SW 1271 (cell line): ENCODE results near the gene SLC20A1.
"Not testable (repeated sequence)": the region's sequence is repeated elsewhere in the genome, so short reads cannot be mapped to it uniquely, and the experiment has no call there.

ENCODE experiments used
- DNase-seq, 2 experiments: peaks; one replicate each; lab custom pipeline; 2025; lab: John Stamatoyannopoulos, UW

The SLC20A1 gene

DNA sequence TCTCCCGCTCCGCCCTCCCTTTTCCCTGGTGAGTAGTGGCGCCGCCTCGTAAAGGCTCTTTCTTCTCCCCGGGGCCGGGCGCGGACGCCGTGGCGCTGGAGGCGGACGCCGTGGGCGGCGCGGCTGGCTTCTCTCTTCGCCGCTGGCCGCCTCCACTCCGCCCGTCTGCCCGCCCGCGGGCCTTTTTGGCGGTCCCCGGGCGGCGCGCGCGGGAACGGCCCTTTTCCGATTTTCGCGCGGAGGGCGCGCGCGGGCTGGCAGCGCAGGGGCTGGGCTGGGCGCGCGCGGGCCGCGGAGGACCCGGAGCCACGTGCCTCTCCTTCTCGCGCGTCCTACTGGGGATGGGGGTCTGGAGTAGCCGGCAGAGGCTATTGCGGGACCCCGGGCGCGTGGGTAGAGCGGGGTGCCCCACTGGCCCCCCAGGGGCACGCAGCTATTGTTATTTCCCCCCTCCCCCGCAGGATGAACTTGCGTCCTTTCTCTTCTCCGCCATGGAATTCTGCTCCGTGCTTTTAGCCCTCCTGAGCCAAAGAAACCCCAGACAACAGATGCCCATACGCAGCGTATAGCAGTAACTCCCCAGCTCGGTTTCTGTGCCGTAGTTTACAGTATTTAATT lies 472 bp downstream of the SLC20A1 start:
- peak in 1 of 2 experiments; percentile 66 for DNase-seq

DNA sequence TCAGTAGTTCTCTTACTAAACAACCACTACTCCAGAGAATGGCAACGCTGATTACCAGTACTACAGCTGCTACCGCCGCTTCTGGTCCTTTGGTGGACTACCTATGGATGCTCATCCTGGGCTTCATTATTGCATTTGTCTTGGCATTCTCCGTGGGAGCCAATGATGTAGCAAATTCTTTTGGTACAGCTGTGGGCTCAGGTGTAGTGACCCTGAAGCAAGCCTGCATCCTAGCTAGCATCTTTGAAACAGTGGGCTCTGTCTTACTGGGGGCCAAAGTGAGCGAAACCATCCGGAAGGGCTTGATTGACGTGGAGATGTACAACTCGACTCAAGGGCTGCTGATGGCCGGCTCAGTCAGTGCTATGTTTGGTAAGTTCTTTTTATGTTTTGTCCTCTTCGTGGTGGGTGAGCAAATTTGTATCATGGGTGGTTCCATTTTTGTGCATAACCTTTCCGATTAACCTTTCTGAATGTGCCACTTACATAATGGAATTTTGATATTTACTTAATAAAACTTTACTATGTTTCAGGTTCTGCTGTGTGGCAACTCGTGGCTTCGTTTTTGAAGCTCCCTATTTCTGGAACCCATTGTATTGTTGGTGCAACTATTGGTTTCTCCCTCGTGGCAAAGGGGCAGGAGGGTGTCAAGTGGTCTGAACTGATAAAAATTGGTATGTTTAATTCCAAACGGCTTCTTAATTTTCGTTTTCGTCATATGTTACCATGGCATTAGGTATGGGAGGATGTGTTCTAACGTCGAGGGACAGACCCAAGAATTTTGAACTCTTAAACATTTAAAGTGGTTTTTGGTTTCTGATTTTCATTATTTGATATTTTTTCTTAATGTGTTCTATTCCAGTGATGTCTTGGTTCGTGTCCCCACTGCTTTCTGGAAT lies 1.3 kb downstream of the SLC20A1 start:
- DNase-seq: peak in 1 of 2 experiments; percentile 66

DNA sequence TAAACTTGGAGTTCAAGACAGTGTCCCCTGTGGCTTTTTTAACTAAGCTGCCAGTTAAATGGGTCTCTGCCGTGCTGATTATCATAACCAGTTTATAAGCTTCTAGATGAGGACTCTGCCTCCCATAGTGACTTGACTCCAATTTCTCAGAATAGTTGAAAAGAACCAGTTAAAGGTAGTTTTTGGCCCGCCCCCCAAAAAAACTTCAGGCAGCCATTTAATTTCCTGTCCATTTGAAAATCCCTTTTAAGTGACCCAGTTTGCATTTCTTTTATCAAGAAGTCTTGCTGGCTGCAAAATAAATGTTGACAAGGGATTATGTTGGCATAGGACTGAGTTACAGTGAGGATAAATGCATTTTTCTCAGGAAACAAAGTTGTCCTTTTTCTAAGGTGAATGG lies 2.3 kb downstream of the SLC20A1 start:
- no peak for DNase-seq

DNA sequence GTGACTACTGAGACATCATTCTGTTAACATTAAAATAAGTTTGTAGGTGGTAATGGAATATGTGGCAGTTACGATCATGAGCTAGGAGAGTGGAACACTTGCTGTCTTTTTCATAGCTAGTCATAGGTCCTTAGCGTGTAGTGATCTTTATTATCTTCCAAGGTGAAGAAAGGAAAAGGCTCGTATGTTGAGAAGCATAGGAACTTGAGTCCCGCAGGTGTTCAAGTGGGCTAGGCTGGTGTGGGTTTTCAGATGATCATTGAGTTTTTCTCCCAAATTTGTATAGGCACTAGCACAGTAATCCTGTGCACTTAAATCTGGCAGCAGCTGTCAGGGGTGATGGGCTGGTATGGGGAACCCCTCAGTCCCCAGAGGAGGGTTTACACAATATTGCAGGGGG lies 10.9 kb downstream of the SLC20A1 start:
- DNase-seq: no peak

- no peak for DNase-seq
Observed at GRCh38 chr2:112658301-112658700, 12.6 kb downstream of the SLC20A1 start.

GRCh38 chr2:112658839-112659667 lies 13.3 kb downstream of the SLC20A1 start:
- DNase-seq: peak in 1 of 2 experiments; percentile 27

- no peak for DNase-seq
Observed at GRCh38 chr2:112660138-112660537, 14.4 kb downstream of the SLC20A1 start.

DNA sequence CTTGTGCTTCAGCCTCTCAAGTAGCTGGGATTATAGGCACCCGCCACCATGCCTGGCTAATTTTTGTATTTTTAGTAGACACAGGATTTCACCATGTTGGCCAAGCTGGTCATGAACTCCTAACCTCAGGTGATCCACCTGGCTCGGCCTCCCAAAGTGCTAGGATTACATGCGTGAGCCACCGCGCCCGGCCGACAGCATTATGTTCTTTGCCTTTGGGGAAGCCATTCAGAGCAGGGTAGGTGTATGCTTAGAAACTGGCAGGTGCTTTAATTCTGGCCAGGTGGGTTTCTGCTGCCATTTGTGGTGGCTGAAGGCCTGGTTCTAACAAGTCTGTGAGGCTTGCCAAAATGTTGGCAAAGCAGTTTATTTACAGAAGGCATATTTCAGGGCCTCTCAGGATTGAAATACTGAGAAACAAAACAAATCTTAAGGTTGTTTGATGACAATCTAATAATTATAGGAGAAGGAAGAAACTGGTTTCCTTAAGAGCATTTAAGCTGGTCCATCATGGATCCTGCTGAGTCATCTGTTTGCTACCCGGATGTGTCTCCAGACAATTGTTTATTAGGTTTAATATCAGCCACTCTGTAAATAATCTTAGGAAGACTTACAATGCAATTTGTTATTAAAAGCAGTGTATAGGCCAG lies 16.0 kb downstream of the SLC20A1 start:
- DNase-seq: no peak

DNA sequence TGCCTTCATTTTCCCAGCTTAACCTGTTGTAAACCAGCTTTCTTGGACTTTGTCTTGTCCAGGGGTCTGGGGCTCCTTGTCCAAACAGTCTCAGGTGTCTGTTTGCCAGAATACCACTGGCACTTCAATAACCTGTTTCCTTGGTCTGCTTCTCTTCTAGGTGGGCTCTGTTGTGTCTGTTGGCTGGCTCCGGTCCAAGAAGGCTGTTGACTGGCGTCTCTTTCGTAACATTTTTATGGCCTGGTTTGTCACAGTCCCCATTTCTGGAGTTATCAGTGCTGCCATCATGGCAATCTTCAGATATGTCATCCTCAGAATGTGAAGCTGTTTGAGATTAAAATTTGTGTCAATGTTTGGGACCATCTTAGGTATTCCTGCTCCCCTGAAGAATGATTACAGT lies 17.0 kb downstream of the SLC20A1 start:
- DNase-seq: no peak

GRCh38 chr2:112664689-112665088 lies 18.9 kb downstream of the SLC20A1 start:
- DNase-seq: no peak

- no peak for DNase-seq
Observed at GRCh38 chr2:112665113-112665780, 19.5 kb downstream of the SLC20A1 start.

- DNase-seq: peak in 1 of 2 experiments; percentile 44
Observed at GRCh38 chr2:112666761-112667122, 21.0 kb downstream of the SLC20A1 start.

DNA sequence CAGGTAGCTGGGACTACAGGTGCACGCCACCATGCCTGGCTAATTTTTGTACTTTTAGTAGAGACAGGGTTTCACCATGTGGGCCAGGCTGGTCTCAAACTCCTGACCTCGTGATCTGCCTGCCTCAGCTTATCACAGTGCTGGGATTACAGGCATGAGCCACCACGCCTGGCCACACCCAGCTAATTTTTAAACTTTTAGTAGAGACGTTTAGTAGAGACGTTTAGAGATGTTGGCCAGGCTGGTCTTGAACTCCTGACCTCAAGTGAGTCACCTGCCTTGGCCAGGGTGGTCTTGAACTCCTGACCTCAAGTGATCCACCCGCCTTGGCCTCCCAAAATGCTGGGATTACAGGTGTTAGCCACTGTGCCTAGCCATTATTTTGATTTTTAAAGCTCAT lies 21.8 kb downstream of the SLC20A1 start:
- not testable (repeated sequence) for DNase-seq

DNA sequence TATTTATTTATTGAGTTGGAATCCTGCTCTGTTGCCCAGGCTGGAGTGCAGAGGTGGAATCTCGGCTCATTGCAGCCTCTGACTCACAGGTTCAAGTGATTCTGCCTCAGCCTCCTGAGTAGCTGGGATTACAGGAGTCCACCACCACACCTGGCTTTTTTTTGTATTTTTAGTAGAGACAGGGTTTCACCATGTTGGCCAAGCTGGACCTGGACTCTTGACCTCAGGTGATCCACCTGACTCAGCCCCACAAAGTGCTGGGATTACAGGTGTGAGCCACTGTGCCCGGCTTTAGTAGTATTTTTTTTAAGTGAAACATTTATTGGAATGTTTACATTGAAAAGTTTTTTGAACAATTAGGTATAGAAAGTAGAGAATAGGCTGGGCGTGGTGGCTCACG lies 23.9 kb downstream of the SLC20A1 start:
- DNase-seq: no peak

DNA sequence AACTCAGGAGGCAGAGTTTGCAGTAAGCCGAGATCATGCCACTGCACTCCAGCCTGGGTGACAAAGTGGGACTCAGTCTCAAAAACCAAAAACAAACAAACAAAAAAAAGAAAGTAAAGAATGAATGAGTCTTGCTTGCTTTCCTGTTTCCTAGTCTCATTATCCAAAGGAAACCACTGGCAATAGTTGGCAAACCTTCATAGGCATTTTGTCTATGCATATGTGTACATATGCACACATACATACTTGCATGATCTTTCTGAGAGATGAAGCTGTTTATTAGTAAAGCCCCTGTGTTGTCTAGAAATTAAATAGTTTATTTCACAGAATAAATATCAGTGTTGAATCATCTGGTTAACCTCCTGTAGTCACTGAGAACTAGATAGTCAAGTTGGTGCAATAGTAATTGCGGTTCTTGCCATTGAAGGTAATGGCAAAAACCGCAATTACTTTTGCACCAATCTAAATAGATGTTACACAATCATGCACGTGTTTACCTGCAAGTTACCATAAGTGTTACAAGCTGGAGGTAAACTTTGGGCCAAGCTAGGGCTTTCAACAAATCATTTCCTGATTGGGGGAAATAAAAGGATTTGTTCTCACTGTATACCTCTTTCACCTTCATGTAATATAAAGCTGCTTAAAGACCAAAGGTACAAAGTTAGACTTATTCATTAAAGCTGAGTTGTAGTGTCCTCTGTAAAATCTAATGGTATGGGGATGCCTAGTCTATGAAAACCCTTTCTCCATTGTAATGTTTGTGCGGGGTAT lies 24.7 kb downstream of the SLC20A1 start:
- DNase-seq: no peak

DNA sequence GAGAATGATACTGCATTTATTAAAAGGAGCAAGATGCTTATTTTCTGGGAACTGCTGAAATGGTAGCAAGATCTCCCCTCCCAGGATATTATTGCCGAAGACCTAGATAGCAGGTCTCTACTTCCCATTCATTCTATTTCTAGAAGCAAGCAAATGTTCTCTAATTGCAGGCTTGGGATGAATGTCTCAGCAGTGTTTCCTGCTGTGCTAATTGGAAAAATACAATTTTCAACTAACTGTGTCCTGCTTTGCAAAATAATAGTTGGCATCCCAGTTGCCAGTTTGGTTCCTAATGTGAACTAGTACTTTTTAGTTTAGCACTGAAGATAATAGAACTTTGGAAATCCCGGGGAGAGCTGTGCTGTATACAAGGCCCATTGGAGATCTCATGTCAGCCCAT lies 26.1 kb downstream of the SLC20A1 start:
- no peak for DNase-seq

GRCh38 chr2:112673008-112673407 lies 27.3 kb downstream of the SLC20A1 start:
- DNase-seq: no peak

GRCh38 chr2:112674229-112674628 lies 28.5 kb downstream of the SLC20A1 start:
- no peak for DNase-seq

DNA sequence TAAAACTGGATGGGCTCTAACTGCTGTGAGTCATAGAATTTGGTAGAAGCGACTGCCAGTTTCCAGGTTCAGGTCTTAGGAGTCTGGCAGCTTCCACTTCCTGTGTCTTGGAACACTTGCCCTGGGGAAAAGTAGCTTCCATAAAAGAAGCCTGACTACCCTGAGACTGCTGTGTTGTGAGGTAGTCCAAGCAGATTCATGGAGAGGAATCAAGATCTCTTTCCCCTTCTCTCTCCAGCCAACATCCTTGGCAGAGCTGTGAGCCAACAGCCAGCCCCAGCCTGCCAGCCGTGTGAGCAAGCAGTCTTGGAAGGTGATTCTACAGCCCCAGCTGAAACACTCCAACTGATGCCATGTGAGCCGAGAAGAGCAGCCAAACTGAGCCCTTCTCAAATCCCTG lies 33.7 kb downstream of the SLC20A1 start:
- DNase-seq: no peak

- DNase-seq: no peak
Observed at GRCh38 chr2:112680666-112681101, 34.9 kb downstream of the SLC20A1 start.

GRCh38 chr2:112682101-112682500 lies 36.4 kb downstream of the SLC20A1 start:
- no peak for DNase-seq
